ENCODE results near the gene VSX2.

- no peak for TF ChIP-seq CTCF (IDR thresholded peaks at IDR 0.05)
- TF ChIP-seq POLR2A (IDR thresholded peaks at IDR 0.05), result no peak
Observed at GRCh38 chr14:74238974-74239847, at the start of gene VSX2.

Measured in body of pancreas (tissue), 4 donors.